Tibial artery (tissue), 4 donors: Measurements from ENCODE around the gene CHPF2.

ENCODE experiments used
- DNase-seq, 2 donors: peaks; one replicate each; pipeline ENCODE4 v3.0.0-alpha.2; 2019
- H3K27ac ChIP-seq, 2 donors: fragments of 200-600 bp; sonication (generic) in 1 of 2; 1 replicate in 1 of 2; 2 replicates in 1 of 2; pipeline ENCODE4 v1.5.1; 2018 to 2019; ENCODE audit warnings: mild to moderate bottlenecking in 1 of 2
- H3K27me3 ChIP-seq, 2 donors: fragments of 200-600 bp; sonication (generic) in 1 of 2; one replicate each; pipeline versions ENCODE4 v1.5.1 to v1.6.0; 2016 to 2019
- H3K36me3 ChIP-seq, 3 donors: fragments of 200-600 bp; sonication (generic) in 2 of 3; one replicate each; pipeline ENCODE4 v1.5.1; 2016 to 2019; ENCODE audit warnings: mild to moderate bottlenecking in 2 of 3
- H3K4me1 ChIP-seq, 4 donors: fragments of 200-600 bp; sonication (generic) in 2 of 4; 1 replicate in 3 of 4; 2 replicates in 1 of 4; pipeline ENCODE4 v1.5.1; 2016 to 2019
- H3K4me3 ChIP-seq, 2 donors: fragments of 200-600 bp; sonication (generic) in 1 of 2; 1 replicate in 1 of 2; 2 replicates in 1 of 2; pipeline ENCODE4 v1.5.1; 2018 to 2019; ENCODE audit warnings: mild to moderate bottlenecking in 2 of 2
- H3K9me3 ChIP-seq, 3 donors: fragments of 200-600 bp; sonication (generic) in 1 of 3; one replicate each; pipeline ENCODE4 v1.5.1; 2016 to 2019
- CTCF ChIP-seq, 2 experiments: fragments of 200-600 bp in 1 of 2; fragments of 450-650 bp in 1 of 2; IDR thresholded peaks; one replicate each; pipeline ENCODE4 v1.5.1; 2017 to 2019; ENCODE audit warnings: antibody characterized with exemption in 2 of 2, mild to moderate bottlenecking in 1 of 2, moderate library complexity in 1 of 2
- intact Hi-C: fragments of 100-400 bp; cut with DNase I; formaldehyde crosslinking; loops from one replicate; pipeline ENCODE4 v1.15.0; 2023; ENCODE audit warnings: low total_unique reads

The CHPF2 gene

GRCh38 chr7:151194188-151194587 lies 38.1 kb upstream of the CHPF2 start:
- no peak for DNase-seq
- Histone ChIP-seq H3K36me3 (no peaks in the 10 kb centered on the region), H3K27ac (no peak overlapping the region), H3K4me3 (no peak overlapping the region), H3K4me1 (no peaks in the 10 kb centered on the region), H3K9me3 (no peaks in the 10 kb centered on the region), H3K27me3 (peaks cover 0 to 45% of the 10 kb centered on the region in 2 donors)
- no peak for TF ChIP-seq CTCF (IDR thresholded peaks at IDR 0.05)
- intact Hi-C loops: no loop called here

- no peaks in the 10 kb centered on the region for H3K4me1 ChIP-seq
- H3K9me3 ChIP-seq: no peaks in the 10 kb centered on the region
- H3K27me3 ChIP-seq: peaks cover 0 to 59% of the 10 kb centered on the region in 2 donors
- no peaks in the 10 kb centered on the region for H3K36me3 ChIP-seq
- no peak overlapping the region for H3K4me3 ChIP-seq
- H3K27ac ChIP-seq: no peak overlapping the region
- no peak for TF ChIP-seq CTCF (IDR thresholded peaks at IDR 0.05)
- no peak for DNase-seq
- intact Hi-C loops: no loop called here
Measured at GRCh38 chr7:151195616-151196450, 36.5 kb upstream of the CHPF2 start.

- intact Hi-C loops: no loop called here
- Histone ChIP-seq H3K27me3 (peaks cover 0 to 49% of the 10 kb centered on the region in 2 donors), H3K27ac (no peak overlapping the region), H3K36me3 (no peaks in the 10 kb centered on the region), H3K4me3 (no peak overlapping the region), H3K4me1 (no peaks in the 10 kb centered on the region), H3K9me3 (no peaks in the 10 kb centered on the region)
- TF ChIP-seq CTCF (IDR thresholded peaks at IDR 0.05): no peak
- no peak for DNase-seq
Measured at GRCh38 chr7:151197932-151198331, 34.4 kb upstream of the CHPF2 start.

GRCh38 chr7:151198945-151199848 lies 33.1 kb upstream of the CHPF2 start:
- Histone ChIP-seq H3K27me3 (peaks cover 0 to 49% of the 10 kb centered on the region in 2 donors), H3K36me3 (no peaks in the 10 kb centered on the region), H3K4me1 (no peaks in the 10 kb centered on the region), H3K4me3 (no peak overlapping the region), H3K27ac (no peak overlapping the region), H3K9me3 (no peaks in the 10 kb centered on the region)
- intact Hi-C loops: no loop called here
- no peak for TF ChIP-seq CTCF (IDR thresholded peaks at IDR 0.05)
- no peak for DNase-seq

GRCh38 chr7:151201344-151201743 lies 30.9 kb upstream of the CHPF2 start:
- Histone ChIP-seq H3K4me3 (no peak overlapping the region), H3K9me3 (no peaks in the 10 kb centered on the region), H3K27ac (no peak overlapping the region), H3K36me3 (no peaks in the 10 kb centered on the region), H3K4me1 (no peaks in the 10 kb centered on the region), H3K27me3 (peaks cover 0 to 52% of the 10 kb centered on the region in 2 donors)
- DNase-seq: no peak
- no peak for TF ChIP-seq CTCF (IDR thresholded peaks at IDR 0.05)
- intact Hi-C loops: no loop called here
